Nephron progenitor cell (in vitro differentiated cells): ENCODE data around the gene TRIM26.

ENCODE experiments used
- DNase-seq: peaks from one replicate; pipeline ENCODE4 v3.0.0; 2021
- H3K27ac Mint-ChIP-seq: 2 replicates; pipeline ENCODE4 v1.8.0; 2021; ENCODE audit warnings: mild to moderate bottlenecking, moderate library complexity, mixed read lengths
- H3K27me3 Mint-ChIP-seq: 2 replicates; pipeline ENCODE4 v1.8.0; 2021; ENCODE audit warnings: mild to moderate bottlenecking, low read depth, mixed read lengths; ENCODE audit not compliant: poor library complexity
- H3K36me3 Mint-ChIP-seq: 2 replicates; pipeline ENCODE4 v1.8.0; 2021; ENCODE audit warnings: low read depth, mixed read lengths
- H3K4me1 Mint-ChIP-seq: 2 replicates; pipeline ENCODE4 v1.8.0; 2021; ENCODE audit warnings: mixed read lengths
- H3K4me3 Mint-ChIP-seq: 2 replicates; pipeline ENCODE4 v1.8.0; 2021; ENCODE audit warnings: mild to moderate bottlenecking, moderate library complexity, mixed read lengths
- H3K9me3 Mint-ChIP-seq: 2 replicates; pipeline ENCODE4 v1.8.0; 2021; ENCODE audit warnings: mild to moderate bottlenecking, moderate library complexity, mixed read lengths
- CTCF ChIP-seq: fragments of 200-600 bp; sonication (generic); IDR thresholded peaks from 2 replicates; pipeline ENCODE4 v1.5.0; 2021; ENCODE audit warnings: antibody characterized with exemption

The TRIM26 gene

GRCh38 chr6:30160008-30160784, 53.0 kb downstream of the TRIM26 start:
- Mint-ChIP-seq H3K4me3 (no peak overlapping the region), H3K9me3 (no peaks in the 10 kb centered on the region), H3K27ac (no peak overlapping the region), H3K4me1 (peaks cover 4% of the 10 kb centered on the region), H3K27me3 (peaks cover 33% of the 10 kb centered on the region), H3K36me3 (no peaks in the 10 kb centered on the region)
- DNase-seq, result no peak
- TF ChIP-seq CTCF, result no peak

DNA sequence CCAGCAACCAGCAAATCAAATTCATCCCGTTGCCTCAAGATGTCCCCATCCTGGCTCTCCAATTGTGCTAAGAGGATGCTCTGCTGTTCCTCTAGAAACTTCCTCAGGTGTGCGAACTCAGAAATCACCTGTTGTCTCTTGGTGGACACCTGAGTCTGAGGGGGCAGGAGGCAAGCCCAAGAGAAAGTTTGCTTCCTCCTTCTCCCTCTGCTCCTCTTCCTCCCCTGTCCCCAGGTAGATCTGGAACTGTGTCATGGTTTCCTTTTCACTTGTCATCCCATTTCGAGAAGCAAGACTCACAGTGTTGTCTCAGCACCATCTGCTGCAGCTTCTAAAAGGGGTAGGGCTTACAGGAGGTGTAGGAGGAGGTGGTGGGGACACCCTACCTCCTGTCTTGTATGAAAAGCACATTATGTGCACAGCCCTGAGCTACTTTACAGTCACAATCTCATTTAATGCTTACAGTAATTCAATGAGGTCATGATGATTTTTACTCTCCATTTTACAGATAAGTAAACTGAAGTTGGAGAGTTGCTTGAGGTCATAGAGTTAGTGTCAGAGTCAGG, 54.6 kb downstream of the TRIM26 start:
- TF ChIP-seq CTCF, result no peak
- Mint-ChIP-seq H3K27me3 (peaks cover 41% of the 10 kb centered on the region), H3K4me3 (no peak overlapping the region), H3K36me3 (no peaks in the 10 kb centered on the region), H3K9me3 (no peaks in the 10 kb centered on the region), H3K4me1 (peaks cover 4% of the 10 kb centered on the region), H3K27ac (no peak overlapping the region)
- no peak for DNase-seq

- Mint-ChIP-seq H3K27me3 (peaks cover 41% of the 10 kb centered on the region), H3K36me3 (no peaks in the 10 kb centered on the region), H3K27ac (no peak overlapping the region), H3K9me3 (no peaks in the 10 kb centered on the region), H3K4me1 (peaks cover 4% of the 10 kb centered on the region), H3K4me3 (no peak overlapping the region)
- no peak for TF ChIP-seq CTCF
- no peak for DNase-seq
These were observed 55.2 kb downstream of the TRIM26 start for GRCh38 chr6:30157999-30158398.

DNA sequence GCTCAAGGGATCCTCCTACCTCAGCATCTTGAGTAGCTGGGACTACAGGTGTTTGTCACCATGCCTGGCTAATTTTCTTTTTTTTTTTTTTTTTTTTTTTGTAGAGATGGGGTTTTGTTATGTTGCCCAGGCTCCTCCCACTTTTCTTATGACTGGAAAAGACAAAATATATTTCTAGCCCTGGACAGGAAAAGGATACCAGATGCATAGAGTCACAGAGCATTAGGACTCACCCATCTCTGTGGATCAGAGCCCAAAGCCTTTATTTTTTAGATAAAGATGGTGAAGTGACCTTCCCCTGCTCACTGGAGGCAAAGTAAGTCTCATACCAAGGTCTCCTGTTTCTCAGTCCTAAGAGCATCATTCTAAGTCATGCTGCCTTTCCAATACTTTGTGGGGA, 55.6 kb downstream of the TRIM26 start:
- Mint-ChIP-seq H3K36me3 (no peaks in the 10 kb centered on the region), H3K4me3 (no peak overlapping the region), H3K9me3 (no peaks in the 10 kb centered on the region), H3K27me3 (peaks cover 41% of the 10 kb centered on the region), H3K27ac (no peak overlapping the region), H3K4me1 (peaks cover 4% of the 10 kb centered on the region)
- no peak for DNase-seq
- no peak for TF ChIP-seq CTCF

- peaks cover 4% of the 10 kb centered on the region for H3K4me1 Mint-ChIP-seq
- H3K27me3 Mint-ChIP-seq, result peaks cover 41% of the 10 kb centered on the region
- H3K27ac Mint-ChIP-seq, result no peak overlapping the region
- H3K36me3 Mint-ChIP-seq, result no peaks in the 10 kb centered on the region
- DNase-seq, result no peak
- H3K4me3 Mint-ChIP-seq, result no peak overlapping the region
- no peak for TF ChIP-seq CTCF
- no peaks in the 10 kb centered on the region for H3K9me3 Mint-ChIP-seq
These were observed 56.4 kb downstream of the TRIM26 start for GRCh38 chr6:30156774-30157173.

GRCh38 chr6:30156262-30156599, 57.0 kb downstream of the TRIM26 start:
- Mint-ChIP-seq H3K36me3 (no peaks in the 10 kb centered on the region), H3K9me3 (no peaks in the 10 kb centered on the region), H3K4me1 (peaks cover 4% of the 10 kb centered on the region), H3K27me3 (peaks cover 43% of the 10 kb centered on the region), H3K27ac (no peak overlapping the region), H3K4me3 (no peak overlapping the region)
- no peak for TF ChIP-seq CTCF
- no peak for DNase-seq
